CD8-positive, alpha-beta memory T cell (primary cell): Measurements from ENCODE around the gene RNF150. TPM values are rescaled to one million over a fixed set of nuclear protein-coding genes. Genes with fewer than 3 reads are reported as not detected.

Source experiments
- CTCF ChIA-PET: fragments of 350-600 bp; sonication (Branson Sonifier 250); formaldehyde crosslinking; loops from one replicate; lab custom pipeline; 2021; ENCODE audit warnings: antibody characterized with exemption; lab: Charles Lee
- POLR2A ChIA-PET: fragments of 350-600 bp; sonication (Branson Sonifier 250); formaldehyde crosslinking; loops from one replicate; lab custom pipeline; 2021; ENCODE audit warnings: antibody characterized with exemption; lab: Charles Lee
- DNase-seq, 5 donors: peaks; one replicate each; pipeline versions ENCODE4 v3.0.0 to v3.0.0-alpha.2; 2020 to 2022; ENCODE audit warnings: mixed read lengths in 1 of 5
- H3K27ac ChIP-seq: one replicate; pipeline ENCODE4 v1.7.0; 2013; ENCODE audit warnings: low read depth, mild to moderate bottlenecking, low read length, moderate library complexity
- H3K27me3 ChIP-seq: 2 replicates; pipeline ENCODE4 v1.7.0; 2013; ENCODE audit warnings: low read length, mild to moderate bottlenecking; ENCODE audit not compliant: insufficient read depth, poor library complexity, severe bottlenecking
- H3K36me3 ChIP-seq: 2 replicates; pipeline ENCODE4 v1.7.0; 2013; ENCODE audit warnings: mild to moderate bottlenecking, low read length, moderate library complexity; ENCODE audit not compliant: insufficient read depth
- H3K4me1 ChIP-seq: 2 replicates; pipeline ENCODE4 v1.7.0; 2013; ENCODE audit warnings: mild to moderate bottlenecking, low read length, moderate library complexity; ENCODE audit not compliant: insufficient read depth
- H3K4me3 ChIP-seq: 2 replicates; pipeline ENCODE4 v1.7.0; 2013; ENCODE audit warnings: mild to moderate bottlenecking, low read length
- H3K9me3 ChIP-seq: 2 replicates; pipeline ENCODE4 v1.7.0; 2013; ENCODE audit warnings: mild to moderate bottlenecking, low read length
- H3K27ac Mint-ChIP-seq, 8 donors: one replicate each; pipeline ENCODE4 v1.8.0; 2020 to 2021; ENCODE audit warnings: mixed read lengths in 8 of 8, mild to moderate bottlenecking in 6 of 8, inconsistent platforms in 3 of 8, moderate library complexity in 3 of 8
- H3K27me3 Mint-ChIP-seq, 2 donors: one replicate each; pipeline ENCODE4 v1.8.0; 2020 to 2021; ENCODE audit warnings: mixed read lengths in 2 of 2, mild to moderate bottlenecking in 1 of 2, moderate library complexity in 1 of 2
- H3K36me3 Mint-ChIP-seq, 3 donors: one replicate each; pipeline ENCODE4 v1.8.0; 2020 to 2021; ENCODE audit warnings: mixed read lengths in 3 of 3, inconsistent platforms in 1 of 3, mild to moderate bottlenecking in 1 of 3
- H3K4me1 Mint-ChIP-seq, 3 donors: one replicate each; pipeline ENCODE4 v1.8.0; 2020 to 2021; ENCODE audit warnings: mixed read lengths in 3 of 3, inconsistent platforms in 1 of 3, mild to moderate bottlenecking in 1 of 3
- H3K4me3 Mint-ChIP-seq, 7 donors: one replicate each; pipeline ENCODE4 v1.8.0; 2020 to 2021; ENCODE audit warnings: mixed read lengths in 7 of 7, mild to moderate bottlenecking in 6 of 7, moderate library complexity in 4 of 7, inconsistent platforms in 2 of 7
- H3K9me3 Mint-ChIP-seq, 5 donors: one replicate each; pipeline ENCODE4 v1.8.0; 2020 to 2022; ENCODE audit warnings: mixed read lengths in 5 of 5, mild to moderate bottlenecking in 3 of 5, moderate library complexity in 2 of 5, inconsistent platforms in 1 of 5
- polyA plus RNA-seq: library from polyadenylated mRNA; unstranded; fragments of 300-500 nt; fragmentation: Illumina TruSeq; gene quantifications from one replicate; pipeline ENCODE4 v1.2.3, GENCODE V29; 2021
- total RNA-seq, 2 experiments: library from RNA; stranded (reverse); gene quantifications; one replicate each; pipeline ENCODE4 v1.2.3, GENCODE V29; 2021

The RNF150 gene
- total and polyA plus RNA-seq, 3 experiments from 2014 or later, result not detected

GRCh38 chr4:141109983-141110382, 23.3 kb downstream of the RNF150 start:
- CTCF ChIA-PET, result no interaction called here
- H3K4me3 Mint-ChIP-seq, result no peak overlapping the region
- Histone ChIP-seq H3K4me1 (no peaks in the 10 kb centered on the region), H3K27me3 (peaks cover 4% of the 10 kb centered on the region), H3K4me3 (no peak overlapping the region), H3K36me3 (no peaks in the 10 kb centered on the region), H3K9me3 (no peaks in the 10 kb centered on the region), H3K27ac (no peak overlapping the region)
- H3K4me1 Mint-ChIP-seq, result no peaks in the 10 kb centered on the region
- H3K9me3 Mint-ChIP-seq, result peaks cover 0 to 10% (median 0%) of the 10 kb centered on the region in 5 donors
- peaks cover 1 to 13% of the 10 kb centered on the region in 2 donors for H3K27me3 Mint-ChIP-seq
- DNase-seq, result no peak
- H3K27ac Mint-ChIP-seq, result no peak overlapping the region
- POLR2A ChIA-PET, result no interaction called here
- H3K36me3 Mint-ChIP-seq, result peaks cover 0 to 4% (median 0%) of the 10 kb centered on the region in 3 donors

- H3K27me3 Mint-ChIP-seq, result peaks cover 1 to 9% of the 10 kb centered on the region in 2 donors
These were observed 25.3 kb downstream of the RNF150 start for GRCh38 chr4:141107927-141108326.

GRCh38 chr4:141102367-141102766, 30.9 kb downstream of the RNF150 start:
- Mint-ChIP-seq H3K9me3 (peaks cover 0 to 8% (median 0%) of the 10 kb centered on the region in 5 donors), H3K4me1 (no peaks in the 10 kb centered on the region), H3K4me3 (no peak overlapping the region), H3K27ac (no peak overlapping the region), H3K27me3 (peaks cover 0 to 1% of the 10 kb centered on the region in 2 donors), H3K36me3 (no peaks in the 10 kb centered on the region)
- no peak overlapping the region for H3K27ac ChIP-seq
- H3K27me3 ChIP-seq, result no peaks in the 10 kb centered on the region
- H3K36me3 ChIP-seq, result no peaks in the 10 kb centered on the region
- CTCF ChIA-PET, result no interaction called here
- H3K4me1 ChIP-seq, result no peaks in the 10 kb centered on the region
- POLR2A ChIA-PET, result no interaction called here
- no peaks in the 10 kb centered on the region for H3K9me3 ChIP-seq
- no peak overlapping the region for H3K4me3 ChIP-seq
- no peak for DNase-seq

More at GRCh38 chr4:141107927-141108326, 25.3 kb downstream of the RNF150 start:
- Histone ChIP-seq H3K4me3 (no peak overlapping the region), H3K36me3 (no peaks in the 10 kb centered on the region), H3K27me3 (peaks cover 4% of the 10 kb centered on the region), H3K4me1 (no peaks in the 10 kb centered on the region), H3K27ac (no peak overlapping the region), H3K9me3 (no peaks in the 10 kb centered on the region)
- Mint-ChIP-seq H3K9me3 (peaks cover 0 to 2% (median 0%) of the 10 kb centered on the region in 5 donors), H3K36me3 (no peaks in the 10 kb centered on the region), H3K4me1 (no peaks in the 10 kb centered on the region), H3K4me3 (no peak overlapping the region), H3K27ac (no peak overlapping the region)
- no peak for DNase-seq
- POLR2A ChIA-PET, result no interaction called here
- CTCF ChIA-PET, result no interaction called here

GRCh38 chr4:141101511-141101910, 31.8 kb downstream of the RNF150 start:
- no peak overlapping the region for H3K27ac ChIP-seq
- no peaks in the 10 kb centered on the region for H3K36me3 Mint-ChIP-seq
- POLR2A ChIA-PET, result no interaction called here
- H3K4me1 Mint-ChIP-seq, result no peaks in the 10 kb centered on the region
- DNase-seq, result no peak
- no peak overlapping the region for H3K27ac Mint-ChIP-seq
- no peak overlapping the region for H3K4me3 ChIP-seq
- no peaks in the 10 kb centered on the region for H3K9me3 ChIP-seq
- H3K9me3 Mint-ChIP-seq, result peaks cover 0 to 8% (median 0%) of the 10 kb centered on the region in 5 donors
- H3K4me1 ChIP-seq, result no peaks in the 10 kb centered on the region
- no peaks in the 10 kb centered on the region for H3K36me3 ChIP-seq
- no peaks in the 10 kb centered on the region for H3K27me3 ChIP-seq
- CTCF ChIA-PET, result no interaction called here
- peaks cover 0 to 1% of the 10 kb centered on the region in 2 donors for H3K27me3 Mint-ChIP-seq
- no peak overlapping the region for H3K4me3 Mint-ChIP-seq

GRCh38 chr4:141099326-141099725, 33.9 kb downstream of the RNF150 start:
- POLR2A ChIA-PET, result no interaction called here
- Mint-ChIP-seq H3K27ac (no peak overlapping the region), H3K9me3 (peaks cover 0 to 11% (median 0%) of the 10 kb centered on the region in 5 donors), H3K4me1 (no peaks in the 10 kb centered on the region), H3K27me3 (no peaks in the 10 kb centered on the region), H3K36me3 (no peaks in the 10 kb centered on the region), H3K4me3 (no peak overlapping the region)
- CTCF ChIA-PET, result no interaction called here
- Histone ChIP-seq H3K27me3 (no peaks in the 10 kb centered on the region), H3K4me1 (no peaks in the 10 kb centered on the region), H3K9me3 (no peaks in the 10 kb centered on the region), H3K4me3 (no peak overlapping the region), H3K27ac (no peak overlapping the region), H3K36me3 (no peaks in the 10 kb centered on the region)
- no peak for DNase-seq

GRCh38 chr4:141098163-141098562, 35.1 kb downstream of the RNF150 start:
- Mint-ChIP-seq H3K27ac (no peak overlapping the region), H3K4me1 (peaks cover 0 to 4% (median 0%) of the 10 kb centered on the region in 3 donors), H3K4me3 (no peak overlapping the region), H3K36me3 (no peaks in the 10 kb centered on the region), H3K27me3 (no peaks in the 10 kb centered on the region), H3K9me3 (peaks cover 0 to 11% (median 8%) of the 10 kb centered on the region in 5 donors)
- Histone ChIP-seq H3K4me1 (no peaks in the 10 kb centered on the region), H3K9me3 (no peaks in the 10 kb centered on the region), H3K4me3 (no peak overlapping the region), H3K27me3 (no peaks in the 10 kb centered on the region), H3K36me3 (no peaks in the 10 kb centered on the region), H3K27ac (no peak overlapping the region)
- DNase-seq, result no peak
- CTCF ChIA-PET, result no interaction called here
- POLR2A ChIA-PET, result no interaction called here

GRCh38 chr4:141090473-141090872, 42.8 kb downstream of the RNF150 start:
- ChIA-PET POLR2A (no interaction called here), CTCF (no interaction called here)
- H3K27ac ChIP-seq, result no peak overlapping the region
- peaks cover 0 to 16% (median 8%) of the 10 kb centered on the region in 5 donors for H3K9me3 Mint-ChIP-seq
- no peaks in the 10 kb centered on the region for H3K27me3 ChIP-seq
- H3K4me3 Mint-ChIP-seq, result no peak overlapping the region
- no peaks in the 10 kb centered on the region for H3K4me1 ChIP-seq
- no peaks in the 10 kb centered on the region for H3K9me3 ChIP-seq
- H3K4me1 Mint-ChIP-seq, result peaks cover 0 to 4% (median 0%) of the 10 kb centered on the region in 3 donors
- DNase-seq, result no peak
- no peak overlapping the region for H3K27ac Mint-ChIP-seq
- H3K27me3 Mint-ChIP-seq, result peaks cover 0 to 3% of the 10 kb centered on the region in 2 donors
- H3K36me3 ChIP-seq, result no peaks in the 10 kb centered on the region
- no peaks in the 10 kb centered on the region for H3K36me3 Mint-ChIP-seq
- no peak overlapping the region for H3K4me3 ChIP-seq

GRCh38 chr4:141081921-141082395, 51.3 kb downstream of the RNF150 start:
- Histone ChIP-seq H3K4me3 (no peak overlapping the region), H3K27me3 (no peaks in the 10 kb centered on the region), H3K4me1 (no peaks in the 10 kb centered on the region), H3K36me3 (no peaks in the 10 kb centered on the region), H3K27ac (no peak overlapping the region), H3K9me3 (no peaks in the 10 kb centered on the region)
- DNase-seq, result no peak
- no peaks in the 10 kb centered on the region for H3K27me3 Mint-ChIP-seq
- POLR2A ChIA-PET, result no interaction called here
- H3K9me3 Mint-ChIP-seq, result peaks cover 0 to 3% (median 2%) of the 10 kb centered on the region in 5 donors
- H3K27ac Mint-ChIP-seq, result no peak overlapping the region
- H3K4me1 Mint-ChIP-seq, result no peaks in the 10 kb centered on the region
- CTCF ChIA-PET, result no interaction called here
- H3K4me3 Mint-ChIP-seq, result no peak overlapping the region
- no peaks in the 10 kb centered on the region for H3K36me3 Mint-ChIP-seq
